Lower lobe of right lung (tissue), 2 donors: Measurements from ENCODE around the gene CSNK1G3. TPM values are rescaled to one million over a fixed set of nuclear protein-coding genes. Genes with fewer than 3 reads are reported as not detected.

Experiments
- ATAC-seq, 2 donors: fragments of 200-7000 bp; cut with Tn5 transposase; one replicate each; pipeline ENCODE4 v1.9.1; 2020 to 2022; ENCODE audit warnings: mild to moderate bottlenecking in 2 of 2, moderate library complexity in 2 of 2
- DNase-seq: peaks from one replicate; pipeline ENCODE4 v3.0.0-alpha.2; 2020
- H3K27ac ChIP-seq: fragments of 200-600 bp; one replicate; pipeline ENCODE4 v1.8.0; 2022
- H3K27me3 ChIP-seq: fragments of 200-600 bp; one replicate; pipeline ENCODE4 v1.8.0; 2022; ENCODE audit warnings: low read depth
- H3K36me3 ChIP-seq: fragments of 200-600 bp; one replicate; pipeline ENCODE4 v1.8.0; 2022; ENCODE audit warnings: mild to moderate bottlenecking
- H3K4me1 ChIP-seq: fragments of 200-600 bp; one replicate; pipeline ENCODE4 v1.8.0; 2022
- H3K4me3 ChIP-seq: fragments of 200-600 bp; one replicate; pipeline ENCODE4 v1.8.0; 2022; ENCODE audit warnings: mild to moderate bottlenecking
- H3K9me3 ChIP-seq: fragments of 200-600 bp; one replicate; pipeline ENCODE4 v1.8.0; 2022
- intact Hi-C: fragments of 100-400 bp; cut with DNase I; formaldehyde crosslinking; loops from one replicate; pipeline ENCODE4 v1.11.0; 2022
- total RNA-seq: library from RNA; stranded (reverse); fragmentation: NEBNext Ultra II Directional; extraction: Animal tissue kit (Norgen Biotek cat#: 25700); gene quantifications from one replicate; pipeline ENCODE4 v1.2.1, GENCODE V29; 2021
- TF ChIP-seq, protein P1 (sequence below): fragments of 200-600 bp; IDR thresholded peaks from one replicate; pipeline ENCODE4 v1.8.0; 2022; ENCODE audit warnings: antibody characterized with exemption, mild to moderate bottlenecking
- donor health status: DM: no; HTN: yes; CAD: no; lungs with severe emphysema.

Gene CSNK1G3
- total RNA-seq, 1 donor from 2014 or later = 35.2 TPM

DNA sequence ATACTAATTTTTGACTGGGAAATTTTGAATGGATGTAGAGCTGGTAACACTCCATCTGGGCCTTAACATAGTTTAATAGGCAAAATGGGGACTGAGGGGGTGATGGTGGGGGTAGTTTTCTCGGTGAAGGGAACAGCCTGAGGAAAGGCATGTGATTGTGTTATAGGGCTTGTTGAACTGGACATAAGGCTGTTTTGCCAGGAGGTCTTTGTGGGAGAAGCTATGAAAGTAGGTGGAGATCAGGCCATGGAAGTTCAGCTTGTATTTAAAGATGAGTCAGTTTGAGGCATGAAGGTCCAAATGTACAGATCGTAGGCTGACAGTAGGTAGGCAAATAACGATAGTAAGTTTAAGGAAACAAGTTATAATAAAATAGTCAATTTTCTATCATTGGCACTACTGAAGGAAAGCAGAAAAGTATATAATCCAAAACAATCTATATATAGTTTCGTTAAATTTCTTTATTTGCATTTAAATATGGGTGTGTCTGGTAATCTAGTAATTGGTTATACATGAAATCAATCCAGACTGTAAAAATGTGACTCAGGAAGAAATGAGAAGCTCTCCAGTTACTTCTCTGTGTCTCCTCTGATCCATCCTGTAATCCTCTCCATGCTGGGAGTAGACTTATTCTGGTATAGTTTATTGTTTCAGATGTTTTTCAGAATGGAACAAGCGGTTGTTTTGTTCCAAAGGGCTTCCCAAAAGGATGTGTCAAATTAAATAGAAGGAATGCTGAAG lies 2.8 kb downstream of the CSNK1G3 start:
- no peaks in the 10 kb centered on the region for H3K9me3 ChIP-seq
- no peak overlapping the region for H3K27ac ChIP-seq
- H3K4me1 ChIP-seq = peaks cover 24% of the 10 kb centered on the region
- H3K27me3 ChIP-seq = no peaks in the 10 kb centered on the region
- intact Hi-C loops = no loop called here
- TF ChIP-seq, protein P1, sequence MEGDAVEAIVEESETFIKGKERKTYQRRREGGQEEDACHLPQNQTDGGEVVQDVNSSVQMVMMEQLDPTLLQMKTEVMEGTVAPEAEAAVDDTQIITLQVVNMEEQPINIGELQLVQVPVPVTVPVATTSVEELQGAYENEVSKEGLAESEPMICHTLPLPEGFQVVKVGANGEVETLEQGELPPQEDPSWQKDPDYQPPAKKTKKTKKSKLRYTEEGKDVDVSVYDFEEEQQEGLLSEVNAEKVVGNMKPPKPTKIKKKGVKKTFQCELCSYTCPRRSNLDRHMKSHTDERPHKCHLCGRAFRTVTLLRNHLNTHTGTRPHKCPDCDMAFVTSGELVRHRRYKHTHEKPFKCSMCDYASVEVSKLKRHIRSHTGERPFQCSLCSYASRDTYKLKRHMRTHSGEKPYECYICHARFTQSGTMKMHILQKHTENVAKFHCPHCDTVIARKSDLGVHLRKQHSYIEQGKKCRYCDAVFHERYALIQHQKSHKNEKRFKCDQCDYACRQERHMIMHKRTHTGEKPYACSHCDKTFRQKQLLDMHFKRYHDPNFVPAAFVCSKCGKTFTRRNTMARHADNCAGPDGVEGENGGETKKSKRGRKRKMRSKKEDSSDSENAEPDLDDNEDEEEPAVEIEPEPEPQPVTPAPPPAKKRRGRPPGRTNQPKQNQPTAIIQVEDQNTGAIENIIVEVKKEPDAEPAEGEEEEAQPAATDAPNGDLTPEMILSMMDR = no peak
- no peaks in the 10 kb centered on the region for H3K36me3 ChIP-seq
- no peak for ATAC-seq
- H3K4me3 ChIP-seq = no peak overlapping the region
- no peak for DNase-seq

DNA sequence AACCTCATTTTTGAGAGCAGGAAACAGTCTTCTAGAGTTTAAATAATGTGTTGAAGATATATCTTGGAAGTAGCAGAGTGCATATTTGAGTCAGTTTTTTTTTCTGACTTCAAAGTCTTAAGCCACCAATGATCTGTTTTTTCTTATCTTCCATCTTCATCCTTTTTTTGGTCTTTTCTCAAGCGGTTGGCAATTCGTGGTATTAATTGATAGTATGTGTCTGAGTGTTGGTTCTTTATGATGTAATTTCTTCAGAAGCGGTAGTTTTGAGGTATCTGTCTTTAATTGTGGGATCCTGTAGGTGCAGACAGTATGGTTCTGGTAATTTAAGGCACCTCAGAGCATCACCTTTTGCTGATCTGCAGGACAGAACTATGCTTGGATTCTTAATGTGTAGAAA lies 3.9 kb downstream of the CSNK1G3 start:
- H3K27me3 ChIP-seq = no peaks in the 10 kb centered on the region
- intact Hi-C loops = no loop called here
- H3K4me1 ChIP-seq = peaks cover 24% of the 10 kb centered on the region
- DNase-seq (no peak), ATAC-seq (no peak)
- no peaks in the 10 kb centered on the region for H3K9me3 ChIP-seq
- no peaks in the 10 kb centered on the region for H3K36me3 ChIP-seq
- TF ChIP-seq, protein P1 = no peak
- no peak overlapping the region for H3K27ac ChIP-seq
- no peak overlapping the region for H3K4me3 ChIP-seq

DNA sequence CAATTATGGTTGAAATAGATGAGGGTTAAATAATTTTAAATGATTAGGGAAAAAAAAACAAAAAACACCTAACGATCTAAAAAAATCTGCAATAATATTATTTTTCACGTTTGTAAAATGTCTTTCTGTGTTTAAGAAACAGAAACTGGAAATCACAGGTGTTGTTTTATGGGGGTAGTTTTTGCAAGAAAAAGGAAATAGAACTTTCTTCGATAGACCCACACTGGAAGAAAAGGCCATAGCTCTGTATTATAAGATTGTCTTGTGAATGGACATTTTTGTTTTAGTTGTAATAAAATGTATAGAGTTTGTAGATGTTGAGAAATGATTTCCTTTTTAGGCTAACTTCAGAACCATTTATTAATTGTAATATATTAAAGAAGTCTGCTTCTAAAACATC lies 5.5 kb downstream of the CSNK1G3 start:
- H3K4me1 ChIP-seq = peaks cover 24% of the 10 kb centered on the region
- intact Hi-C loops = no loop called here
- H3K36me3 ChIP-seq = no peaks in the 10 kb centered on the region

DNA sequence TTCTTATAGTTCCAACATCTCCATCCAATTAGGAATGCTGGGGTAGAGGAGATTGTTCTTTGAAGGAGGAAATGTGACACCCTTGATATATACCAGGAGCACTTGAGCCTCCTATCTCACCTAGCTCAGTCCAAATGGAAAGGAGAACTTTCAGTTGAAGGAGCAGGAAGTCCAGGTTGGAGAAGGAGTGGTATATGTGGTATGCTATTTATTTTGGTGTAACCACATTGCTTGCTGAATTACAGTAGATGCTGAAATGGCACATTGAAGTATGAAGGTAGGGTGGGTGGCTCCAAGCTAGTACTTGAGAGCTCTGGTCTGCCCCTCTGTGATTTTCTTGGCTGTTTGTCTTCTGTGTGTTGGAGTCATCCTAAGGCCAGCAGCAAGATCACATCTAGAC lies 6.1 kb downstream of the CSNK1G3 start:
- DNase-seq (no peak), ATAC-seq (no peak)
- Histone ChIP-seq H3K27me3 (no peaks in the 10 kb centered on the region), H3K4me3 (no peak overlapping the region), H3K9me3 (no peaks in the 10 kb centered on the region), H3K4me1 (peaks cover 23% of the 10 kb centered on the region), H3K27ac (no peak overlapping the region), H3K36me3 (no peaks in the 10 kb centered on the region)
- TF ChIP-seq, protein P1 = no peak
- intact Hi-C loops = no loop called here

More for the DNA sequence above, 5.5 kb downstream of the CSNK1G3 start:
- Histone ChIP-seq H3K27ac (no peak overlapping the region), H3K9me3 (no peaks in the 10 kb centered on the region), H3K4me3 (no peak overlapping the region), H3K27me3 (no peaks in the 10 kb centered on the region)
- ATAC-seq (no peak), DNase-seq (no peak)
- TF ChIP-seq, protein P1 = no peak

DNA sequence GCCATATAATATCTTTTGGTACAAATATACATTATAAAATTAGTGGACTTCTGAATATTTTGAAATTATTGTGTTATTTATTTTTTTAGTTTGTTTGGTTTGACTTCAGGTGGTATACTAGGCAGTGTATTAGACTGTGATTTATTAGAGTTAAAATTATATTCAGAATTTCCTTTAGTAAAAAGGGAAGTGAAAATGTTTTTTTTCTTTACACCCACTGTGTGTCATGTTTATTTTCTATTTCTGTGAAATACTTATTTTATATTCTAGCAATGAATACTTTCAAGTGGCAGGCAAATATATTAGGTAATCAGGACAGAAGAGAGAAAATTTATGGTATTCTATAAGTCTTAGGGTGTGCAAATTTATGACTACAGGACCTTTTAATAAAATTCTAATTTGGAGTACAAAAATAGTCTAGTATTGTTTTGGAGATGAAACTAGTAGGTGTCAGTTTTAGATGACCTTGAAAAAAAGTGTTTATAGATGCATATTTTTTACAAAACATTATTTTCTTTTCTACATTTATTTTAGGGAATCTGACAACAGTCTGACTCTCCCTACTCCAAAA lies 8.8 kb downstream of the CSNK1G3 start:
- Histone ChIP-seq H3K36me3 (no peaks in the 10 kb centered on the region), H3K9me3 (no peaks in the 10 kb centered on the region), H3K27ac (no peak overlapping the region), H3K4me3 (no peak overlapping the region), H3K27me3 (no peaks in the 10 kb centered on the region), H3K4me1 (peaks cover 17% of the 10 kb centered on the region)
- no peak for DNase-seq
- TF ChIP-seq, protein P1 = no peak
- ATAC-seq = no peak
- intact Hi-C loops = no loop called here
